Measurements from ENCODE around the gene SORBS1.
A peak's percentile ranks its signal among the peaks of the same experiment; 100 is the strongest.

Gene SORBS1

GRCh38 chr10:95285556-95285955 is 275.6 kb downstream of the SORBS1 start:
- DNase-seq: no peak

GRCh38 chr10:95284807-95285206 is 276.4 kb downstream of the SORBS1 start:
- DNase-seq: no peak

- DNase-seq: no peak
These were observed 279.1 kb downstream of the SORBS1 start for GRCh38 chr10:95282107-95282506.

GRCh38 chr10:95281206-95281605 is 280.0 kb downstream of the SORBS1 start:
- no peak for DNase-seq

- no peak for DNase-seq
These were observed 280.5 kb downstream of the SORBS1 start for GRCh38 chr10:95280637-95281036.

GRCh38 chr10:95279042-95279820 is 281.9 kb downstream of the SORBS1 start:
- DNase-seq: no peak

- no peak for DNase-seq
These were observed 282.8 kb downstream of the SORBS1 start for GRCh38 chr10:95278061-95278988.

- DNase-seq: no peak
These were observed 283.6 kb downstream of the SORBS1 start for GRCh38 chr10:95277614-95278013.

- no peak for DNase-seq
These were observed 284.0 kb downstream of the SORBS1 start for GRCh38 chr10:95277201-95277570.

GRCh38 chr10:95276367-95277200 is 284.6 kb downstream of the SORBS1 start:
- no peak for DNase-seq

- no peak for DNase-seq
These were observed 285.3 kb downstream of the SORBS1 start for GRCh38 chr10:95275726-95276366.

- no peak for DNase-seq
These were observed 287.5 kb downstream of the SORBS1 start for GRCh38 chr10:95273393-95274312.

GRCh38 chr10:95268438-95268837 is 292.7 kb downstream of the SORBS1 start:
- no peak for DNase-seq

GRCh38 chr10:95267251-95267650 is 293.9 kb downstream of the SORBS1 start:
- DNase-seq: no peak

GRCh38 chr10:95266674-95267095 is 294.5 kb downstream of the SORBS1 start:
- peak; percentile 64 to 84 (median 77) for DNase-seq

GRCh38 chr10:95265572-95265971 is 295.6 kb downstream of the SORBS1 start:
- no peak for DNase-seq

- DNase-seq: no peak
These were observed 296.7 kb downstream of the SORBS1 start for GRCh38 chr10:95264227-95265051.

GRCh38 chr10:95263864-95264226 is 297.3 kb downstream of the SORBS1 start:
- DNase-seq: no peak

GRCh38 chr10:95262763-95263518 is 298.2 kb downstream of the SORBS1 start:
- no peak for DNase-seq

GRCh38 chr10:95261926-95262325 is 299.2 kb downstream of the SORBS1 start:
- no peak for DNase-seq
